Fibroblast of villous mesenchyme (primary cell): ENCODE data around the gene PARVA. TPM values are rescaled to one million over a fixed set of nuclear protein-coding genes. Genes with fewer than 3 reads are reported as not detected.

ENCODE experiments used
- DNase-seq: peaks from one replicate; pipeline ENCODE4 v3.0.0-alpha.2; 2010; ENCODE audit warnings: low read depth
- H3K4me3 ChIP-seq: 2 replicates; pipeline ENCODE4 v1.5.1; 2011; ENCODE audit warnings: low read depth, mild to moderate bottlenecking, low read length
- total RNA-seq: library from RNA; depleted of rRNA; stranded (reverse); fragments of >200 nt; gene quantifications from 2 replicates; pipeline ENCODE4 v1.2.3, GENCODE V29; 2012
- TF ChIP-seq, protein P1 (sequence below): IDR thresholded peaks from 2 replicates; pipeline ENCODE4 v1.5.1; 2012; ENCODE audit warnings: low read depth, mild to moderate bottlenecking, low read length; ENCODE audit not compliant: insufficient read depth

PARVA gene
- total RNA-seq, 1 donor, result 76.4 TPM

- TF ChIP-seq, protein P1, sequence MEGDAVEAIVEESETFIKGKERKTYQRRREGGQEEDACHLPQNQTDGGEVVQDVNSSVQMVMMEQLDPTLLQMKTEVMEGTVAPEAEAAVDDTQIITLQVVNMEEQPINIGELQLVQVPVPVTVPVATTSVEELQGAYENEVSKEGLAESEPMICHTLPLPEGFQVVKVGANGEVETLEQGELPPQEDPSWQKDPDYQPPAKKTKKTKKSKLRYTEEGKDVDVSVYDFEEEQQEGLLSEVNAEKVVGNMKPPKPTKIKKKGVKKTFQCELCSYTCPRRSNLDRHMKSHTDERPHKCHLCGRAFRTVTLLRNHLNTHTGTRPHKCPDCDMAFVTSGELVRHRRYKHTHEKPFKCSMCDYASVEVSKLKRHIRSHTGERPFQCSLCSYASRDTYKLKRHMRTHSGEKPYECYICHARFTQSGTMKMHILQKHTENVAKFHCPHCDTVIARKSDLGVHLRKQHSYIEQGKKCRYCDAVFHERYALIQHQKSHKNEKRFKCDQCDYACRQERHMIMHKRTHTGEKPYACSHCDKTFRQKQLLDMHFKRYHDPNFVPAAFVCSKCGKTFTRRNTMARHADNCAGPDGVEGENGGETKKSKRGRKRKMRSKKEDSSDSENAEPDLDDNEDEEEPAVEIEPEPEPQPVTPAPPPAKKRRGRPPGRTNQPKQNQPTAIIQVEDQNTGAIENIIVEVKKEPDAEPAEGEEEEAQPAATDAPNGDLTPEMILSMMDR, result no peak
- no peak overlapping the region for H3K4me3 ChIP-seq
- DNase-seq, result no peak
Measured at GRCh38 chr11:12565406-12565805, 188.0 kb downstream of the PARVA start.

DNA sequence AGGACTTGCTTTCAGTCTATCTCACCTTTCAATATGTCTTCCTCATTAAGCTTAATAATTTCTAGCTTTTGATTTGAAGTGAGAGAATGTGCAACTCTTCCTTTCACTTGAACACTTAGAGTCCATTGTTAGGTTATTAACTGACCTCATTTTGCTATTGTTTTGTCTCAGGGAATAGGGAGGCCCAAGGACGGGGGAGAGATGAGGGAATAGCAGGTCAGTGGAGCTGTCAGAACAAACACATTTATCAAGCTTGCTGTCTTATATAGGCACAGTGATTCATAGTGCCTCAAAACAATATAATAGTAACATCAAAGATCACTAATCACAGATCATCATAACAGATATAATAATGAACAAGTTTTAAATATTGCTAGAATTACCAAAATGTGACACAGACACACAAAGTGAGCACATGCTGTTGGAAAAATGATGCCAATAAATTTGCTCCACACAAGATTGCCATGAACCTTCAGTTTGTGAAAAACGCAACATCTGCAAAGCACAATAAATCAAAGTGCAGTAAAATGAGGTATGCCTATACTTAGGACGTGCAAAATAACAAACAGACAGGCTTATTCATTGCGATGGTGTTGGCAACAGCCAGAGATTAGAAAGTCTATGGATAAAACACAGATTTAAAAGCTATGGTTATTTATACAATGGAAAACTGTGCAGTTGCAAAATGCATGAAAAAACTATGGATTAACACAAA, 190.5 kb downstream of the PARVA start:
- DNase-seq, result peak; percentile 70
- H3K4me3 ChIP-seq, result no peak overlapping the region
- TF ChIP-seq, protein P1, result no peak

GRCh38 chr11:12569499-12570425, 192.4 kb downstream of the PARVA start:
- TF ChIP-seq, protein P1, result no peak
- H3K4me3 ChIP-seq, result no peak overlapping the region
- DNase-seq, result peak; percentile 97

GRCh38 chr11:12573707-12574485, 196.5 kb downstream of the PARVA start:
- peak; percentile 79 for DNase-seq
- TF ChIP-seq, protein P1, result no peak
- no peak overlapping the region for H3K4me3 ChIP-seq

DNA sequence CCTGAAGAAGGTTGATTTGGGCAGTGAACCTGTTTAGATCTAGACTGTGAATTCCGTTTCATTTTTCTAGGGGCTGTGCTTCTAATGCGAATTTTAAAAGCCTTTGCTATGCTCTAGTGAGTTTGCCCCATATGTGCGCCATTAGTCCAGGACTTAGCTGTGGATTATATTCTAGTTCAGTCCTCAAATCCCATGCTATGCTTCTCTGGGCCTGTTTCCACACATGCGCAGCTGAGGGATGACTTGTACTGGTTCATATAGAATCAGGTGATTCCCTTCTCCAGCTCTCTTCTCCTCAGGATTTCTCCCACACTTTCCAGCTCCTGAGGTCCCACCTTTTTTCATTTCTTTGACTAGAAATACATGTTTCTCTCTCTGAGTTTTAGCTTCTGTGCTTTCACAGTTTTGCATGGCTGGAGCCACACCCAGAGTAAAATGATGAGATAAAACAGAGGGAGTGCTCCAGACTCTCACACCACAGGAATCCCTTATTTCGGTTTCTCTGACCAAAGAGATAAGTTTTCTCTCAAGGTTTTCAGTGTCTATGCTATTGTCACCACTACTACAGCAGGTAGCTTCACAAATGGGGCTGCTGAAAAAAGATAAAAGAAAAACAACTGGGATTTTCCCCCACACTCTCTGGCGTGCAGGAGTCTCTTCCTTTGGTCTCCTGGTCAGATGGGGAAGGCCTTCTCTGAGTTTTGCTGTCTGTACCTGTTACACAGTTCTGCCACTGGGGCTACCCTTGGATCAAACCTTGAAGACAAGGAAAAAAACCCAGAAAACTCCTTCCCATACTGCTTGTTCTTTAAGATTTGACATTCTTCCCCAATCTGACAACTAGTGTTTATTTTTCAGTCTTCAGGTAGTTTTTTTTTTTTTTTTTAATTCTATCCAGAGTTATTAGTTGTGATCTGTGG, 200.6 kb downstream of the PARVA start:
- H3K4me3 ChIP-seq, result no peak overlapping the region
- DNase-seq, result peak; percentile 55
- TF ChIP-seq, protein P1, result peak; percentile 17
